ENCODE results near the gene MINDY4B. TPM values are rescaled to one million over a fixed set of nuclear protein-coding genes. Genes with fewer than 3 reads are reported as not detected.

Gene MINDY4B
- total RNA-seq = not detected in 2 replicates

DNA sequence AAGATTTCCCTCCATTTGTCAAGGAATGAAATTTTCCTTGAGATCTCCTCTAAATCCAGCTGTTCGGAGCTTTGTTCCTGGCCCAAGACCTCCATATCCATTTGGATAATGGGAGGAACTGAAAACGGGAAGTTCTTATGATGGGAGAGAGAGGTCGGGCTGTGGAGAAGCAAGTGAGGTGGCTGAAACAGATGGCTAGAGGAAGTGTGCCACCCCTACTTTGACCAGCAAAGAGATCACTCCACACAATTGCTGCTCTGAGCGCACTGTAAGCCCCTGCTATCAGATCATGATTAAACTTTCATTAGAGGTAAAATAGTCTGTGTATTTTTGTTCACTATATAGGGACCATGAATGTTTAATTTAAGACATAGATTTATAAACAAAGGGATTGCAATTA, at the start of gene MINDY4B:
TSS of gene MINDY4B (minus strand) at position 101 of the 400 bp plus-strand sequence. CDS start at position 101, 0 bp downstream.

Other genes with a start within 250 kb of the MINDY4B start
- 0.32 TPM in 1 of 2 replicates, not detected in the other for gene ERICH6, start 201.5 kb downstream of the MINDY4B start, total RNA-seq
- 29.0 and 34.3 TPM in 2 replicates for gene SIAH2, start 142.3 kb downstream of the MINDY4B start, total RNA-seq
- gene CLRN1, start 67.3 kb upstream of the MINDY4B start, total RNA-seq = not detected in 2 replicates
- gene MED12L, start 180.2 kb upstream of the MINDY4B start, total RNA-seq = under 0.01 and 1.8 TPM in 2 replicates